ENCODE data around the gene APEH.

APEH gene

GRCh38 chr3:49652218-49652902 is 21.8 kb upstream of the APEH start:
- DNase-seq = no peak

- no peak for DNase-seq
These were observed 21.2 kb upstream of the APEH start for GRCh38 chr3:49652903-49653415.

- DNase-seq = no peak
These were observed 20.5 kb upstream of the APEH start for GRCh38 chr3:49653621-49654020.

- DNase-seq = no peak
These were observed 19.9 kb upstream of the APEH start for GRCh38 chr3:49654176-49654825.

GRCh38 chr3:49654955-49655556 is 19.1 kb upstream of the APEH start:
- DNase-seq = peak; percentile 82

- DNase-seq = no peak
These were observed 18.3 kb upstream of the APEH start for GRCh38 chr3:49655731-49656285.

DNA sequence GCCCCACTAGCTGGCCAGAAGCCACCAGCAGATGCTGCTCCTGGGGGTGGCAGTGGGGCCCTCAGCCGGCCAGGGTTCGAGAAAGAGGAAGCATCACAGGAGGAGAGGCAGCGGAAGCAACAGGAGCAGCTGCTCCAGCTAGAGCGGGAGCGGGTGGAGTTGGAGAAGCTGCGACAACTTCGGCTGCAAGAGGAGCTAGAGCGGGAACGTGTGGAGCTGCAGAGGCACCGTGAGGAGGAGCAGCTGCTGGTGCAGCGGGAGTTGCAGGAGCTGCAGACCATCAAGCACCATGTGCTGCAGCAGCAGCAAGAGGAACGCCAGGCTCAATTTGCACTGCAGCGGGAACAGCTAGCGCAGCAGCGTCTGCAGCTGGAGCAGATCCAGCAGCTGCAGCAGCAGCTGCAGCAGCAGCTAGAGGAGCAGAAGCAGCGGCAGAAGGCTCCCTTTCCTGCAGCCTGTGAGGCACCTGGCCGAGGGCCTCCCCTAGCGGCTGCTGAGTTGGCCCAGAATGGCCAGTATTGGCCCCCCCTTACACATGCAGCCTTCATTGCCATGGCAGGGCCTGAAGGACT is 17.5 kb upstream of the APEH start:
- DNase-seq = no peak

DNA sequence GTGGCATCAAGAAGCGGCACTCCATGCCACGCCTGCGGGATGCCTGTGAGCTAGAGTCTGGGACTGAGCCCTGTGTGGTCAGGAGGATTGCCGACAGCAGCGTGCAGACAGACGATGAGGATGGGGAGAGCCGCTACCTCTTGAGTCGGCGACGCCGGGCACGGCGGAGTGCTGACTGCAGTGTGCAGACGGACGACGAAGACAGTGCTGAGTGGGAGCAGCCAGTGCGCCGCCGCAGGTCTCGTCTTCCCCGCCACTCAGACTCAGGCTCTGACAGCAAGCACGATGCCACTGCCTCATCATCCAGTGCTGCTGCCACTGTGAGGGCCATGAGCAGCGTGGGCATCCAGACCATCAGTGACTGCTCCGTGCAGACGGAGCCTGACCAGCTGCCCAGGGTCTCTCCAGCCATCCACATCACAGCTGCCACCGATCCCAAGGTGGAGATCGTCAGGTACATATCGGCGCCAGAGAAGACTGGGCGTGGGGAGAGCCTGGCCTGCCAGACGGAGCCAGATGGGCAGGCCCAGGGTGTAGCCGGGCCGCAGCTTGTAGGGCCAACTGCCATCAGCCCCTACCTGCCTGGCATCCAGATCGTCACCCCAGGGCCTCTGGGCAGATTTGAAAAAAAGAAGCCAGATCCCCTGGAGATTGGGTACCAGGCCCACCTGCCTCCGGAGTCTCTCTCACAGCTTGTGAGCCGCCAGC is 16.8 kb upstream of the APEH start:
- no peak for DNase-seq

DNA sequence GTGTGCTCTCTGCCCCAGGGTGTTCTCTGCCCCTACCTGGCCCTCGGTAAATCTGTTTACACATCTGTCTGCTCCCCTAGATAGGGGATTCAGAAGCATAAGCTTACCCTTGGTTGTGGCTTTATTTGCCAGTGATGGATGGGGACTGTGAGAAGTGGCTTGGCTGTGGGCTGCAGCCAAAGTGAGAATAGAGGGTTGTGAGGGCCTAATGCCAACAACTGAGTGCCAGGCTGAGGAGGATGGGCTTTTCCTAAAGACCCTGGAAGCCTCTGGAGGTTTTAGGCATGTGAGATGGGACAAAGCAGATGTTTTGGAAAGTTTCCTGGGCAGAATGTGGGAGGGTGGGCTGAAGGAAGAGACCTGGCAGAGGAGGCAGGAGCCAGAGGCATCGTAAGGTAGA is 15.4 kb upstream of the APEH start:
- DNase-seq = no peak

GRCh38 chr3:49659756-49660155 is 14.4 kb upstream of the APEH start:
- no peak for DNase-seq

DNA sequence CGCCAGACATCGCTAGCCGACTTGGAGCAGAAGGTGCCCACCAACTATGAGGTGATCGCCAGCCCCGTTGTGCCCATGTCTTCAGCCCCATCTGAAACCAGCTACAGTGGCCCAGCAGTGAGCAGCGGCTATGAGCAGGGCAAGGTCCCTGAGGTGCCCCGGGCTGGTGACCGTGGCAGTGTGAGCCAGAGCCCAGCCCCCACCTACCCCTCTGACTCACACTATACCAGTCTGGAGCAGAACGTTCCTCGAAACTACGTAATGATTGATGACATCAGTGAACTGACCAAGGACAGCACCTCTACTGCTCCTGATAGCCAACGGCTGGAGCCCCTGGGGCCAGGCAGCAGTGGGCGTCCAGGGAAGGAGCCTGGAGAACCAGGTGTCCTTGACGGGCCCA is 12.9 kb upstream of the APEH start:
- DNase-seq = no peak

GRCh38 chr3:49662021-49662420 is 12.1 kb upstream of the APEH start:
- no peak for DNase-seq

- DNase-seq = no peak
These were observed 11.3 kb upstream of the APEH start for GRCh38 chr3:49662720-49663413.

- DNase-seq = no peak
These were observed 10.3 kb upstream of the APEH start for GRCh38 chr3:49663831-49664230.

- DNase-seq = no peak
These were observed 9.9 kb upstream of the APEH start for GRCh38 chr3:49664300-49664699.

- no peak for DNase-seq
These were observed 8.2 kb upstream of the APEH start for GRCh38 chr3:49665822-49666519.

- no peak for DNase-seq
These were observed 7.6 kb upstream of the APEH start for GRCh38 chr3:49666592-49666991.

GRCh38 chr3:49667701-49668413 is 6.3 kb upstream of the APEH start:
- DNase-seq = no peak

GRCh38 chr3:49668414-49668797 is 5.7 kb upstream of the APEH start:
- DNase-seq = no peak

DNA sequence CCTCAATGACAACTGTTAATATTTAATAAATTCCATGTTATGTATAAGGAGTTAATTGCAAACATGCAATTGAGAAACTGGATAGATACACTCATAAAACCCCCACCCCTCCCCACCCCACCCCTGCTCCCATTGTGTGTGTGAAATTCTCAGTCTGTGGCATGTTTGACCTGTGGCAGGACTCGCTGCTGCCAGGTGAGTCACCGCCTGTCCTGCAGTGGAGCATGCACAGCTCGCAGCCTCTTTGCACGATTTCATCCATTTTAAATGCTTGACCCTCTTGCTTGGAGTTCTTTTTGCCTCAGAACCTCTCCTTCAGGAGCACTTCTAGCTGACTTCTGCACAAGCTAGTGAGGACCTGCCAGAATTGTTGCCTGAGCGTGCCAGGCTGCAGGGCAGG is 5.3 kb upstream of the APEH start:
- DNase-seq = no peak

- DNase-seq = no peak
These were observed 4.8 kb upstream of the APEH start for GRCh38 chr3:49669352-49669751.
